GM20431 (cell line): ENCODE results near the gene SBF1.

Source experiments
- in situ Hi-C: fragments of 300-500 bp; cut with MseI, MboI; formaldehyde crosslinking; loops from one replicate; pipeline ENCODE4 v1.15.0; 2020; ENCODE audit warnings: low sequenced_read_pairs; ENCODE audit not compliant: unreplicated experiment

SBF1 gene

GRCh38 chr22:50506611-50507420, 32.0 kb upstream of the SBF1 start:
- in situ Hi-C loops: no loop called here

- in situ Hi-C loops: no loop called here
Observed at GRCh38 chr22:50505776-50506610, 31.2 kb upstream of the SBF1 start.

GRCh38 chr22:50505276-50505775, 30.5 kb upstream of the SBF1 start:
- in situ Hi-C loops: no loop called here

GRCh38 chr22:50504369-50505211, 29.8 kb upstream of the SBF1 start:
- in situ Hi-C loops: no loop called here

- in situ Hi-C loops: no loop called here
Observed at GRCh38 chr22:50503475-50504145, 28.8 kb upstream of the SBF1 start.

- in situ Hi-C loops: no loop called here
Observed at GRCh38 chr22:50502628-50503474, 28.0 kb upstream of the SBF1 start.

GRCh38 chr22:50502096-50502495, 27.3 kb upstream of the SBF1 start:
- in situ Hi-C loops: no loop called here

- in situ Hi-C loops: no loop called here
Observed at GRCh38 chr22:50500452-50500851, 25.6 kb upstream of the SBF1 start.

- in situ Hi-C loops: no loop called here
Observed at GRCh38 chr22:50498322-50498890, 23.6 kb upstream of the SBF1 start.

- in situ Hi-C loops: no loop called here
Observed at GRCh38 chr22:50497093-50497492, 22.3 kb upstream of the SBF1 start.

- in situ Hi-C loops: no loop called here
Observed at GRCh38 chr22:50490531-50491308, 15.9 kb upstream of the SBF1 start.

GRCh38 chr22:50489363-50490243, 14.8 kb upstream of the SBF1 start:
- in situ Hi-C loops: no loop called here

- in situ Hi-C loops: no loop called here
Observed at GRCh38 chr22:50488886-50489285, 14.1 kb upstream of the SBF1 start.

GRCh38 chr22:50488006-50488677, 13.3 kb upstream of the SBF1 start:
- in situ Hi-C loops: no loop called here

- in situ Hi-C loops: no loop called here
Observed at GRCh38 chr22:50487290-50488005, 12.6 kb upstream of the SBF1 start.
